GM13977 (cell line): ENCODE results near the gene ARMS2.

Source experiments
- DNase-seq: peaks from one replicate; pipeline ENCODE4 v3.0.0; 2012; ENCODE audit warnings: low spot score
- CTCF ChIP-seq: IDR thresholded peaks from 2 replicates; pipeline ENCODE4 v1.5.1; 2012; ENCODE audit warnings: mild to moderate bottlenecking, control low read depth; ENCODE audit not compliant: insufficient read depth; ENCODE audit errors: extremely low read depth, missing control alignments
- in situ Hi-C: fragments of 300-500 bp; cut with MboI; formaldehyde crosslinking; loops from one replicate; pipeline ENCODE4 v1.12.0; 2022; ENCODE audit warnings: low sequenced_read_pairs, low pct_unique_long_range_greater_than_20kb, mixed read lengths, inconsistent platforms; ENCODE audit not compliant: unreplicated experiment

Gene ARMS2

GRCh38 chr10:122490268-122490667 is 35.8 kb downstream of the ARMS2 start:
- in situ Hi-C loops: no loop called here
- TF ChIP-seq CTCF: no peak
- no peak for DNase-seq

GRCh38 chr10:122490786-122491680 is 36.6 kb downstream of the ARMS2 start:
- no peak for DNase-seq
- in situ Hi-C loops: no loop called here
- TF ChIP-seq CTCF: no peak

- in situ Hi-C loops: no loop called here
Measured at GRCh38 chr10:122492006-122492405, 37.6 kb downstream of the ARMS2 start.

GRCh38 chr10:122492999-122493481 is 38.6 kb downstream of the ARMS2 start:
- in situ Hi-C loops: no loop called here
- no peak for TF ChIP-seq CTCF
- no peak for DNase-seq

More at GRCh38 chr10:122492006-122492405, 37.6 kb downstream of the ARMS2 start:
- DNase-seq: no peak
- TF ChIP-seq CTCF: no peak

GRCh38 chr10:122493761-122494160 is 39.3 kb downstream of the ARMS2 start:
- in situ Hi-C loops: no loop called here

More at GRCh38 chr10:122493761-122494160, 39.3 kb downstream of the ARMS2 start:
- no peak for DNase-seq
- TF ChIP-seq CTCF: no peak
